A673 (cell line): Measurements from ENCODE around the gene RXRA.
A peak's percentile ranks its signal among the peaks of the same experiment; 100 is the strongest.

Source experiments
- CTCF ChIP-seq: fragments of 300-800, 200-600 bp; sonication (generic); conservative IDR thresholded peaks from 2 replicates; pipeline ENCODE4 v1.5.1; 2017; ENCODE audit warnings: low read depth, mild to moderate bottlenecking, antibody characterized with exemption, low read length, moderate library complexity, mixed read lengths
- EZH2 ChIP-seq: fragments of 200-600 bp; sonication (generic); IDR thresholded peaks from 2 replicates; pipeline ENCODE4 v1.6.1; 2017; ENCODE audit warnings: borderline replicate concordance, low read depth, mild to moderate bottlenecking, mixed read lengths, antibody characterized with exemption, low read length; ENCODE audit not compliant: poor library complexity, severe bottlenecking

DNA sequence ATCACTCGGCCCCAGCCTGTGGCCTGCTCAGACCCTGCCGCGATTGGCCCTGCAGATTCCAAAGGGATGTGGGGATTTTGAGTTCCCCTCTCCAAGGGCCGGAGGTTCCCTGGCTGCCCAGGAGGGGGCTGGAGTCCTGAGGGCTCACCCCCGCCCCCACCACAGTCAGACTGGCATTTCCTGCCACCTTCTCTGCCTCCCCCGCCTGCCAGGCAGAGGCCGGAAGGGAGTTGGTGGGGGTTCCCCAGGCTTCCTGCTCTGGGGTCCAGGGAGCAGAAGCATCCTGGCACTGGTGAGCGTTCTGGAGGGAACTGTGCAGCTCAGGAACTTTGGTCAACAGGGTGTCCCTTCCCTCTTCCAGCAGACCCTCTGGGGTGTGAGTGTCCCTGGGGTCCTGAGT lies 70.6 kb downstream of the RXRA start:
- TF ChIP-seq CTCF (0 out of 2 replicates have a peak, but pooled peaks have one; percentile 17), EZH2 (no peak)
